Brain microvascular endothelial cell (primary cell): ENCODE results near the gene ABHD12.

ENCODE experiments used
- DNase-seq: peaks from one replicate; pipeline ENCODE4 v3.0.0-alpha.2; 2020
- H3K27ac ChIP-seq: fragments of 250-450 bp; sonication (Bioruptor Pico); 2 replicates; pipeline ENCODE4 v1.5.1; 2020; ENCODE audit warnings: mild to moderate bottlenecking, moderate library complexity
- H3K27me3 ChIP-seq: fragments of 250-450 bp; sonication (Bioruptor Pico); replicated peaks from 2 replicates; pipeline ENCODE4 v1.5.1; 2020; ENCODE audit warnings: mild to moderate bottlenecking
- H3K36me3 ChIP-seq: fragments of 250-450 bp; sonication (Bioruptor Pico); replicated peaks from 2 replicates; pipeline ENCODE4 v1.5.1; 2020; ENCODE audit warnings: mild to moderate bottlenecking
- H3K4me3 ChIP-seq: 2 replicates; pipeline ENCODE4 v1.5.1; 2011; ENCODE audit warnings: low read depth, mild to moderate bottlenecking, control low read depth, low read length, moderate library complexity
- CTCF ChIP-seq: IDR thresholded peaks from 2 replicates; pipeline ENCODE4 v1.5.1; 2011; ENCODE audit warnings: low read depth, mild to moderate bottlenecking, moderate library complexity, low read length, control low read depth, inconsistent platforms; ENCODE audit errors: missing control alignments
- in situ Hi-C: cut with HindIII; loops from 2 replicates; pipeline ENCODE4 v1.10.0; 2017; ENCODE audit warnings: low sequenced_read_pairs, low pct_ligation_motif_present

The ABHD12 gene

DNA sequence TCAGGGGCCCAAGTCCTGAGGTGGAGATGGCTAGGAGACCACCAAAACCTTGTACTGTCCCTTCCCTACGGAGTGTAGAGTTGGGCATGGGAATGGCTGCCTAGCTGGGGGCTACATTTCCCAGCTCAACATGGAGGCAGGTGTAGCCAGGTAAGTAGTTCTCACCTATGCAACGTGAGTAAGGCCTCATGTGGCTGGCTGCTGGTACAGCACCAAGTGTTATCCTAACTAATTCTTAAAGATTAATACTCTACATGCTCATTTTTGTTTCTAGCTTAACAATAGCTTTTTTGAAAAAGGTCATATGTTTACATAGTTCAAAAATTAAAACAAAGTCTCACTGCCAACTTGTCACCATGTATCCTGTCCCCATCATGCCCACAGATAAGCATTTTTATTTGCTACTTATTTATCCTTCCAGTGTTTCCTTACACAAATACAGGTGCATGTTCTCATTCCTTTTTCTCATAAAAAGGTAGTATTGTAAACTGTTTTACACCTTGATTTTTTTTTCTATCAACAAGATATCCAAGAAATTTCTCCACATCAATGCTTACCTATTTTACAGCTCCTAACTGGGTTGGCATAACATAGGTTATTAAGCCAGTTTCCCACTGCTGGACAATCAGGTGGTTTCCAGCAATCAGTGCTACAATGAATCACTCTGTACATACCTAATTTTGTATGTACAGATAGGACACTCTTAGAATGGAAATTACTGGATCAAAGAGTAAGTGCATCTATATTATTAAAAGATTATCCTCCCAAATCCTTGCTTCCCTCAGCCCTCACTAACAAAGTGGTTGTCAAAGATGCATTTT, 25.5 kb downstream of the ABHD12 start:
- TF ChIP-seq CTCF: no peak
- DNase-seq: no peak
- no peaks in the 10 kb centered on the region for H3K27me3 ChIP-seq
- no peak overlapping the region for H3K27ac ChIP-seq
- in situ Hi-C loops: no loop called here
- no peak overlapping the region for H3K4me3 ChIP-seq
- no peaks in the 10 kb centered on the region for H3K36me3 ChIP-seq

DNA sequence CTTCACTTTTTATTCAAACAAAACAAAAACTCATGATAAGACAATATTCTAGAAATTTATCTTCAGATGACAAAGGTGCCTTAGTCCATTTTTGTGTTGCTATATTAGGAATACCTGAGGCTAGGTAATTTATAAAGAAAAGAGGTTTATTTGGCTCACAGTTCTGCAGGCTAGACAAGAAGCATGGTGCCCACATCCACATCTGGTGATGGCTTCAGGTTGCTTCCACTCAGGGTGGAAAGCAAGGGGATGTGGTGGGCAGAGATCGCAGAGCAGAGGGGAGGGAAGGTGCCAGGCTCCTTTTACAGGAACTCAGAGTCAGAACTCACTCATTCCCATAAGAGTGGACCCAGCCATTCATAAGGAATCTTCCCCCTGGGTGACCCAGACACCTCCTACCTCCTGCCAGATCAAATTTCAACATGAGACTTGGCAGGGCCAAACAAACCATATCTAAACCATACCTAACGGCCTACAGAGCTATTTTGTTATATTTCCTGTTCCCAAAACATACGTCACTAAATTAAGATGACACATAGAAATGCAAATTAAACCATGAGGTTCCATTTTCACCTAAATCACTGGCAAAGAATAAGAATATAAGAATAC, 26.4 kb downstream of the ABHD12 start:
- in situ Hi-C loops: no loop called here
- Histone ChIP-seq H3K27me3 (no peaks in the 10 kb centered on the region), H3K36me3 (no peaks in the 10 kb centered on the region), H3K4me3 (no peak overlapping the region), H3K27ac (no peak overlapping the region)
- TF ChIP-seq CTCF: no peak
- DNase-seq: peak; percentile 28

GRCh38 chr20:25361287-25361683, 29.4 kb downstream of the ABHD12 start:
- in situ Hi-C loops: no loop called here
- no peak overlapping the region for H3K4me3 ChIP-seq

GRCh38 chr20:25360631-25361286, 29.9 kb downstream of the ABHD12 start:
- TF ChIP-seq CTCF: no peak
- in situ Hi-C loops: no loop called here
- Histone ChIP-seq H3K27ac (peak overlapping the region; percentile 74), H3K27me3 (no peaks in the 10 kb centered on the region), H3K36me3 (no peaks in the 10 kb centered on the region), H3K4me3 (no peak overlapping the region)
- DNase-seq: peak; percentile 75

More at GRCh38 chr20:25361287-25361683, 29.4 kb downstream of the ABHD12 start:
- no peak for TF ChIP-seq CTCF
- Histone ChIP-seq H3K36me3 (no peaks in the 10 kb centered on the region), H3K27me3 (no peaks in the 10 kb centered on the region), H3K27ac (peak overlapping the region; percentile 74)
- DNase-seq: peak; percentile 40

GRCh38 chr20:25356271-25356933, 34.2 kb downstream of the ABHD12 start:
- Histone ChIP-seq H3K4me3 (no peak overlapping the region), H3K27ac (no peak overlapping the region)
- TF ChIP-seq CTCF: no peak

More at GRCh38 chr20:25356271-25356933, 34.2 kb downstream of the ABHD12 start:
- in situ Hi-C loops: no loop called here
- DNase-seq: no peak
- Histone ChIP-seq H3K36me3 (no peaks in the 10 kb centered on the region), H3K27me3 (no peaks in the 10 kb centered on the region)
